GM12891 (cell line): Measurements from ENCODE around the gene SRGAP3.

ENCODE experiments used
- DNase-seq: peaks from one replicate; pipeline ENCODE4 v3.0.0; 2011; ENCODE audit warnings: low spot score; ENCODE audit not compliant: insufficient read length
- FAIRE-seq: peaks from 2 replicates; lab custom pipeline; 2011; peaks lifted over from hg19 to GRCh38; lab: Jason Lieb, UNC
- PAX5 ChIP-seq: IDR thresholded peaks from 2 replicates; pipeline ENCODE4 v1.6.1; 2011; ENCODE audit warnings: low read length, moderate library complexity, mild to moderate bottlenecking; ENCODE audit not compliant: insufficient read depth, severe bottlenecking
- POLR2A ChIP-seq: IDR thresholded peaks from 2 replicates; pipeline ENCODE4 v1.6.1; 2011; ENCODE audit warnings: low read depth, low read length, control low read depth
- POLR2AphosphoS5 ChIP-seq: IDR thresholded peaks from 2 replicates; pipeline ENCODE4 v1.6.1; 2011; ENCODE audit warnings: low read depth, low read length, control low read depth
- POU2F2 ChIP-seq: IDR thresholded peaks from 2 replicates; pipeline ENCODE4 v1.6.1; 2011; ENCODE audit warnings: low read depth, mild to moderate bottlenecking, control low read depth, low read length, moderate library complexity
- SPI1 ChIP-seq: IDR thresholded peaks from 2 replicates; pipeline ENCODE4 v1.6.1; 2011; ENCODE audit warnings: low read depth, low read length, control low read depth
- TAF1 ChIP-seq: IDR thresholded peaks from 2 replicates; pipeline ENCODE4 v1.6.1; 2011; ENCODE audit warnings: low read depth, low read length, control low read depth

The SRGAP3 gene

GRCh38 chr3:9041626-9042025 is 207.8 kb downstream of the SRGAP3 start:
- no peak for FAIRE-seq
- no peak for DNase-seq
- TF ChIP-seq POLR2A: no peak
- no peak for TF ChIP-seq TAF1
- no peak for TF ChIP-seq POLR2AphosphoS5
- no peak for TF ChIP-seq PAX5
- TF ChIP-seq SPI1: no peak
- TF ChIP-seq POU2F2: no peak

DNA sequence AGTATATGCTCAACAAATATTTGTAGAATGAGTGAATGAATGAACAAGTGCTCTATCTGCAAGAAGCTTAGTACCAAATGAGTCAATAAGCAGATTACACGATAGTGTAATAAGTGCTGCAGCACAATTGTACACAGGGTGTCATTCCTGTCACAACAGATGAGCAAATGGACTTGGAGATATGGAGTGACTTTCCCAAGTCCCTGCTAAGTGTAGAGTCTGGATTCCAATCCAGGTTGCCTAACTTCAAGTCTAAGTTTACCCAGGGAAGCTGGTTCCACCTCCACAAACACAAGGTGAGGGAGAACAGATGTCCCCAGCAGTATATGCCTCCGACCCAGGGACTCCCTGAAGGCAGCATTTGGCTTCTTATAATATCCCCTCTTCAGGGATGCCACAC is 208.4 kb downstream of the SRGAP3 start:
- FAIRE-seq: no peak
- TF ChIP-seq TAF1: no peak
- no peak for DNase-seq

DNA sequence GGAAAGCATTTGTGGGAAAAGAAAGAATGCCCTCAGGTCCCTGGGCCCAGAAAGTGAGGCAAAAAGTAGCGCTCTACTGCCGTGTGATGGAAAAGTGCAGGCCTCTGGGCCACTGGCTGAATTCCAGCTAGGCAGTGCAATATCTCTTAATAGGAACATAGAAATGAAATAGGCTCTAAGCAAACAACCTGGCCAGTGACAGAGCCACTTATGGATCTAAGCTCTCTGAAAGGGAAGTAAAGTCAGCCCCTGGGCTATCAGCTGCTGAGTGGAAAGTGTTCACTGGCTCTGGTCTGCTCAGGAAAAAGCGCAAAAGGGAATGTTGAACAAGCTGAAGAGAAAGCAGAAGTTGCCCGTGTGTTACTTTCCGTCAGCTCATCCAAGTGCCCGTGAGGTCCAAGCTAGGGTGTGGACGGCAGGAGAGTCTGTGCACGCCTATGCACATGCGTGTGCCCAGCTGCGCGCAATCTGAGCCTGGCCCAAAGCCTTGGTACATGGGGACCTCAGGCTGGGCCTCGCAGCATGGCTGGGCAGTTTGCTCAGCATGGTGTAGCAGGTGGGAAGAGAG is 212.2 kb downstream of the SRGAP3 start:
- FAIRE-seq (no peak), DNase-seq (no peak)

DNA sequence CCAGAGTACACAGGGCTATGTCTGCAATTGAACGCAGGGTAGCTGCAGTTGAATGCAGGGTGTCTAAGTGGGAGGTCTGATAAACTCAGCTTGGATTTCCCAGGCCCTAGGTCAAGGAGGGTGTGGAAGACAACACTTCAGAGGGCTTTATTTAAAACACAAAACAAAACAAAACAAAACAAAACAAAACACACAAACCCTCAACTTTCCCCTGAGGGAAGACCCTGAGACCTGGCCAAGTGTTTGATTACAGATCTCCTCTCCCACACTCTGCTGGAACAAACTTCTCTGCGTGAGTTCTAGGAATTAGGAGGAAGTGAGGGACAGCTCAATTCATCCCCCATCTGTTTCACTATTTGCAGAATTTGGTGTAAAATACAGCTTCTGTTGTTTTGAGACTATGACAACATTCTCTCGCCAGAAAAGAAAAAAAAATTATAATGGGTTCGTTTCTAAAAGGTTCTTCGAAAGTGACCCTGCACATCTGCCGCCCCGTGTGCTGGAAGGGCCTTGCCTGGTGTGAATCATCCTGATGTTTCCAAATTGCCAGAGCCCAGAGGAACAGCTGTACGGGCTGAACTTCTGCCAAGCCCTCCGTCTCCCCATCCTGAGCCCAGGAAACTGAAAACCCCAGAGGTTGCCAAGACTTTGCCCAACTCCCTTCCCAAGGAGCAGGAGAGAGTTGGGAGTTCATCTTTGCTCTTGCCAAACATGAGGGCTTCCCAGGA is 212.9 kb downstream of the SRGAP3 start:
- TF ChIP-seq TAF1 (no peak), PAX5 (no peak), POLR2AphosphoS5 (no peak), POLR2A (no peak), POU2F2 (no peak), SPI1 (no peak)
- FAIRE-seq: no peak
- no peak for DNase-seq

More for the DNA sequence above, 212.2 kb downstream of the SRGAP3 start:
- TF ChIP-seq POLR2AphosphoS5 (no peak), POLR2A (no peak), POU2F2 (no peak), TAF1 (no peak), SPI1 (no peak), PAX5 (no peak)

- FAIRE-seq (no peak), DNase-seq (no peak)
- no peak for TF ChIP-seq POLR2A
- no peak for TF ChIP-seq POLR2AphosphoS5
- no peak for TF ChIP-seq SPI1
- no peak for TF ChIP-seq PAX5
- no peak for TF ChIP-seq TAF1
- TF ChIP-seq POU2F2: no peak
These were observed 213.5 kb downstream of the SRGAP3 start for GRCh38 chr3:9035961-9036360.

DNA sequence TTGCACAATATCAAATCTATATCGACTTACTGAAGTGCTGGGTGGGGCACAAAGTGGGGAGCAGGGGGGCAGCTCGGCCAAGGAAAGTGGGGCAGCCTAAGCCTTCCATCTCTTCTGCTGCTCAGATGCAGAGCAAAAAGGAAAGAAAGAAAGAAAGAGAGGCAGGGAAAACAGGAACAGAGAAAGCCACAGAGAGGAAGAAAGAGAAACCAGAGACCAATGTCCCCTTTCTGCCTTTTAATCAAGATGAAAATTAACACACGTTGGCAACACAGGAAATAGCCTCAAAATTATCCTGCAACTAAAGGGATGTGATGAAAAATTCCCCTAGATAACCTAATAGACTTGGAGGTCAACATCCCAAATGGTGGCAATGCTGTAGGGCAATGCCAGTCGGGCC is 214.0 kb downstream of the SRGAP3 start:
- DNase-seq (no peak), FAIRE-seq (peak; percentile 13)

GRCh38 chr3:9033867-9034266 is 215.6 kb downstream of the SRGAP3 start:
- TF ChIP-seq POU2F2: no peak
- no peak for TF ChIP-seq TAF1
- no peak for TF ChIP-seq SPI1
- TF ChIP-seq PAX5: no peak
- no peak for TF ChIP-seq POLR2A
- no peak for TF ChIP-seq POLR2AphosphoS5
- peak; percentile 28 for FAIRE-seq

More for the DNA sequence above, 214.0 kb downstream of the SRGAP3 start:
- TF ChIP-seq PAX5 (no peak), TAF1 (no peak), POLR2A (no peak), POU2F2 (no peak), SPI1 (peak; percentile 78), POLR2AphosphoS5 (no peak)

GRCh38 chr3:9032231-9032777 is 217.1 kb downstream of the SRGAP3 start:
- DNase-seq: no peak
- no peak for TF ChIP-seq SPI1
- TF ChIP-seq POLR2A: no peak
- no peak for TF ChIP-seq PAX5
- TF ChIP-seq POU2F2: no peak
- TF ChIP-seq TAF1: no peak
- no peak for TF ChIP-seq POLR2AphosphoS5
- FAIRE-seq: peak; percentile 40

More at GRCh38 chr3:9033867-9034266, 215.6 kb downstream of the SRGAP3 start:
- no peak for DNase-seq

DNA sequence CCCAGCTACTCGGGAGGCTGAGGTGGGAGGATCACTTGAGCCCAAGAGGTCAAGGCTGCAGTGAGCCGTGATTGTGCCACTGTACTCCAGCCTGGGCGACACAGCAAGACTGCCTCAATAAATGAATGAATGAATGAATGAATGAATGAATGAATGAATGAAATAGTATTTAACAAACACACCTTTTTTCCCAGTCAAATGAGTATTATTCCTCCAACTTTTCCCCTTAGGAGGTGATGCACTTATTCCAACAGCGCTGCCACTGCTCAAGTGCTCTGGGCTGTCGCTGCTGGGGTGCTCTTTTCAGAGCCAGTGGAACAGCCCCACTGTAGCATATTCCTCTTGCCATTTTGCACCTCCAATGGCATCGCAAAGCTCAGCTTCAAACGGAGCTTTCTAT is 219.4 kb downstream of the SRGAP3 start:
- TF ChIP-seq SPI1: no peak
- no peak for TF ChIP-seq PAX5
- no peak for TF ChIP-seq POLR2AphosphoS5
- TF ChIP-seq POU2F2: no peak
- TF ChIP-seq TAF1: no peak
- no peak for TF ChIP-seq POLR2A
- no peak for DNase-seq
- no peak for FAIRE-seq
